ENCODE measurements around the gene DPT. TPM values are rescaled to one million over a fixed set of nuclear protein-coding genes. Genes with fewer than 3 reads are reported as not detected.
"Not testable (repeated sequence)": the region's sequence is repeated elsewhere in the genome, so short reads cannot be mapped to it uniquely, and the experiment has no call there.

The DPT gene
- total RNA-seq, 2 donors from 2014 or later, result not detected

DNA sequence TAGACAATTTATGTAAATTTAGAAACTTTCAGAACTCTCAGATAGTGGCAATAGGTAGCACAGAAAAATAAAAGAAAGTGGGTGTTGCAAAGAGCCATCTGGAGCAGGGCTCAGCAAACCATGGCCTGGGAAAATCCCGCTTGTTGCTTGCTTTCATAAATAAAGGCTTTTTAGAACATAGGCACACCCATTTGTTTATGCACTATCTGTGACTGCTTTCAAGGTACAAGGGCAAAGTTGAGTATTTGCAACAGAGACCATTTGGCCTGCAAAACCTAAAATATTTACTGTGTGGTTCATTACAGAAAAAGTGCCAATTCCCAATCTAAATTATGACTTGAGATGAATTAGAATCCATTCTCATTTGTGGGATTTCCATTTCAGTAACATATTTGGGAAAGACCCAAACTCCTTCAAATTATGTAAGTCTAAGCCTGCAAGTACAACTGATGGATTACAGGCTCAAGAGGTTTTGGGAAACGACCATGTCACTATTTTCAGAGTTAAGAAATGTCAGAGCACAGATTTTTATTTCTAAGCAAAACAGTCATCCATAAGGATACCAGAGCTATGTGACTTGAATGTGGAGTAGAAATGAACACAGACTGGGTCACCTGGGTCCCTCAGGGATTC is 43.5 kb upstream of the DPT start:
- Mint-ChIP-seq H3K4me1 (peaks cover 3% of the 10 kb centered on the region), H3K27ac (no peak overlapping the region), H3K9me3 (no peaks in the 10 kb centered on the region), H3K4me3 (no peak overlapping the region), H3K36me3 (ENCODE audit: low read depth) (no peaks in the 10 kb centered on the region), H3K27me3 (ENCODE audit: insufficient read depth) (no peaks in the 10 kb centered on the region)
- WGBS, 2 experiments (ENCODE audit: insufficient coverage in 1 of 2, insufficient read length in 1 of 2), result 83 to 89% methylated on average over 1 to 2 of the region's 2 CpGs
- H3K27ac ChIP-seq (ENCODE audit: low read depth, low read length), result no peak overlapping the region
- H3K27me3 ChIP-seq (ENCODE audit: control insufficient read depth, insufficient read depth, low read length, poor library complexity, severe bottlenecking), result no peaks in the 10 kb centered on the region
- no peaks in the 10 kb centered on the region for H3K36me3 ChIP-seq (ENCODE audit: control insufficient read depth, insufficient read depth, low read length)
- H3K4me3 ChIP-seq (ENCODE audit: low read length), result no peak overlapping the region
- DNase-seq, result no peak
- H3K9me3 ChIP-seq (ENCODE audit: control insufficient read depth, low read length), result no peaks in the 10 kb centered on the region
- no peak for TF ChIP-seq CTCF (conservative IDR thresholded peaks at IDR 0.05)
- no peaks in the 10 kb centered on the region for H3K4me1 ChIP-seq (ENCODE audit: control insufficient read depth, insufficient read depth, low read length)
- no peak overlapping the region for H3K9ac ChIP-seq (ENCODE audit: extremely low read depth, low read length, poor library complexity, severe bottlenecking)

DNA sequence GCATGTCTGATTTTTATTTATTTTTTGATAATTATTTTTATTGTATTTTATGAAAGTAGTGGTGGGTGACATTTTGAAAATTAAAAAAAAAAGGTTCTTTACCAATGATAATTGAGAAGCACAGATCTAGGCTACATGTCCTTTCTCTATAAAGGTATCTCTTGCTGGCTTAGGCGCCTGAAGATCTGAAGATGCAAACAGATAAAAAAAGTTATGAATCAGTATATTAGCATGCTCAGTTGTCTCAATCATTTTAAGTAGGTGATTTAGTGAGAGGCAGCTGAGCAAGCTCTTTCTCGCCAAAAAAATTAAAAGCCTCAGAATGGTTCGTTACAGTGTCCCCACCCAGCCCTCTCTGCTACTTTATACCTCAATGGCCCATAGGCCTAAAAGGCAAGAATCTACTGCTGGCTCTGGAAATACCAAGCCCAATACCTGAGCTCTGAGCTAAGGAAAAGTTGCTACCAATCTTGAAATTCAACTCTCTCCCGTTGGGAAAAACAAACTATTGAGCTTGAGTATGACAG is 42.2 kb upstream of the DPT start:
- Histone ChIP-seq H3K9me3 (ENCODE audit: control insufficient read depth, low read length) (no peaks in the 10 kb centered on the region), H3K27ac (ENCODE audit: low read depth, low read length) (no peak overlapping the region), H3K4me1 (ENCODE audit: control insufficient read depth, insufficient read depth, low read length) (peaks cover 6% of the 10 kb centered on the region), H3K9ac (ENCODE audit: extremely low read depth, low read length, poor library complexity, severe bottlenecking) (no peak overlapping the region), H3K36me3 (ENCODE audit: control insufficient read depth, insufficient read depth, low read length) (no peaks in the 10 kb centered on the region), H3K27me3 (ENCODE audit: control insufficient read depth, insufficient read depth, low read length, poor library complexity, severe bottlenecking) (no peaks in the 10 kb centered on the region), H3K4me3 (ENCODE audit: low read length) (no peak overlapping the region)
- no peak for DNase-seq
- WGBS, 2 experiments (ENCODE audit: insufficient coverage in 1 of 2, insufficient read length in 1 of 2), result 83 to 92% methylated on average over 2 to 4 of the region's 4 CpGs
- Mint-ChIP-seq H3K4me1 (peaks cover 9% of the 10 kb centered on the region), H3K27me3 (ENCODE audit: insufficient read depth) (no peaks in the 10 kb centered on the region), H3K36me3 (ENCODE audit: low read depth) (no peaks in the 10 kb centered on the region), H3K27ac (no peak overlapping the region), H3K9me3 (no peaks in the 10 kb centered on the region), H3K4me3 (no peak overlapping the region)
- TF ChIP-seq CTCF (conservative IDR thresholded peaks at IDR 0.05), result no peak

DNA sequence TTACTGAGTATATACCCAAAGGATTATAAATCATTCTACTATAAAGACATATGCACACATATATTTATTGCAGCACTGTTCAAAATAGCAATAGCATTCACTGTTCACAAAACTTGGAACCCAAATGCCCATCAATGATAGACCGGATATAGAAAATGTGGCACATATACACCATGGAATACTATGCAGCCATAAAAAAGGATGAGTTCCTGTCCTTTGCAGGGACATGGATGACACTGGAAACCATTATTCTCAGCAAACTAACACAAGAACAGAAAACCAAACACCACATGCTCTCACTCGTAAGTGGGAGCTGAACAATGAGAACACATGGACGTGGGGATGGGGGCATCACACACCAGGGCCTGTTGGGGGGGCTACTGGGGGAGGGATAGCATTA is 40.9 kb upstream of the DPT start:
- 90 to 97% methylated on average over 2 to 3 of the region's 3 CpGs for WGBS, 2 experiments (ENCODE audit: insufficient coverage in 1 of 2, insufficient read length in 1 of 2)
- not testable (repeated sequence) for H3K9me3 Mint-ChIP-seq

More for the DNA sequence above, 40.9 kb upstream of the DPT start:
- H3K27ac ChIP-seq (ENCODE audit: low read depth, low read length); H3K4me1 Mint-ChIP-seq; H3K9ac ChIP-seq (ENCODE audit: extremely low read depth, low read length, poor library complexity, severe bottlenecking); H3K9me3 ChIP-seq (ENCODE audit: control insufficient read depth, low read length); H3K36me3 Mint-ChIP-seq (ENCODE audit: low read depth); H3K27ac Mint-ChIP-seq; H3K4me1 ChIP-seq (ENCODE audit: control insufficient read depth, insufficient read depth, low read length); H3K4me3 ChIP-seq (ENCODE audit: low read length); DNase-seq; H3K27me3 ChIP-seq (ENCODE audit: control insufficient read depth, insufficient read depth, low read length, poor library complexity, severe bottlenecking); H3K36me3 ChIP-seq (ENCODE audit: control insufficient read depth, insufficient read depth, low read length); H3K27me3 Mint-ChIP-seq (ENCODE audit: insufficient read depth); H3K4me3 Mint-ChIP-seq: not testable (repeated sequence)
